HT1080 (cell line): ENCODE data around the gene DAB1. TPM values are rescaled to one million over a fixed set of nuclear protein-coding genes. Genes with fewer than 3 reads are reported as not detected.

Experiments
- DNase-seq: peaks from one replicate; pipeline ENCODE4 v3.0.0-alpha.2; 2015; ENCODE audit warnings: low read depth
- total RNA-seq: library from RNA; depleted of rRNA; stranded (reverse); fragments of >200 nt; shearing (Covaris generic); gene quantifications from 2 replicates; pipeline ENCODE4 v1.2.3, GENCODE V29; 2014

Gene DAB1
- total RNA-seq, 1 experiment from 2014 or later, result not detected

DNA sequence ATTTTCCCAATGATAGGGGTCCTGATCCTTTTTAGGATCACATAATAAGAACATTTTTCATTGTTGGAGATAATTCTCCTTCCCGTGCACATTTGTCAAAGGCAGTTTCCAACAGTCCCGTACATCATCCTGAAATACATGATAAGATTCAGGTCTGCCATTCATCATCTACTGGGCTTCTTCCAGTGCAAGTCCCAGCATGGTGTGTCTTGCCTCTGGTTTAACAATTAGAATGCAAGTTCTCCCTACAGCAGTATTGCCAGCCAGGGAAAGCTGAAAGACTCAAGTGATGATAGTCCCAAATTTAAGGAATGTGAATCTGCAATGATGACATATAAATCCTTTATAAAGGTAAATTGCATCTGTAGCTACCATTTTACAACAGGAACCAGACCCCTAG lies 146.2 kb downstream of the DAB1 start:
- DNase-seq, result no peak

DNA sequence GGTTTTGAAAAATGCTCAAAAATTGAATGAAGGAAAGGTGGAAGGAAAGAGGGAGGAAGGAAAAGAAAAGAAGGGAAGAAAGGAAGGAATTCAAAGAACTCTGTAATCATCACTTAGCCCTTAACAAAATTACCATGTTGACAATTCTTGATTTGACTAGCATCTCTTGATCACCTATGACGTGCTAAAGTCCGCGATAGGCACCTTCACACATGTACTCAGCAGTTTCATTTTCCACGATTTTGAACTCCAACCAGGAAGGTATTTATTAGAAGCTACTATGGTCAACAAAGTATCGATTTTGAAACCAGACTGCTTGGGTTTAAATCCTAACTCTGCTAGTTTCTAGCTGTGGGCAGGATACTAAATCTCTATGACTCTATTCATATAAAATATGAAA lies 146.9 kb downstream of the DAB1 start:
- no peak for DNase-seq

DNA sequence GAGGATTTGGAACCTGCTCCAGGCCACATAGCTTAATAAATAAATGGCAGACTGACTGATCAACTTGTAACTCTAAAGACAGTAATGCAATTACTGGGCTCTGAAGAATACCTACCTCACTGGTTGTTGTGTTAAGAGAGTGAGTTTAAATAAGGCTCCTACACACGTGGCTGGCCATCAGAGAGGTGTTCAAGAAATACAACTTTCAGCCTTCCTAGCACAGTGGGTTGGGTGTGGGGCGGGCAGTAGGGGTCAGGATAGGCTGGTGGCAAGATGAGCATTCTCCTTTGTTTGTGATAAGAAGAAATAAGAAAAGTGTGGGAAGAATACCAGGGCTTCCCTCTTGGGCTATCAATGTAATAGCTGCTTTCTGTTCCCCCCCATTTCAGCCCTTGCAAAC lies 151.3 kb downstream of the DAB1 start:
- DNase-seq, result no peak

DNA sequence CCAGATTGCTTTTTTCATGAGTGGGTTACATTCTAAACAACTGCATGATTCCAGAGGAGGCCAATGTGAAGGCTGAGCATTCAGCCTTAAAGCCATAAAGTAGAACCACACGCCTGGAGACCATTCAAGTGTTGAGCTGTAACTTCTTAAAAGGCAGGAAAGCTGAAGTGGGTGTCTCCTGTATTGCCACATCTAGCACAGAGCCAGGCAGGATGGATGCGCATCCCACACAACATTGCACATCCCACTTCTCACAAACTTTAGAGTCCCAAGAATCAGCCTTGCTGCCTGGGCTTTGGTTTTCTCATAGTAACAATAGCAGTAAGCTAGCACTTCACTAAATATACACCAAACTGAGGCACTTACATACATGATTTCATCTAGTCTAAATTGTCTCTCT lies 151.7 kb downstream of the DAB1 start:
- DNase-seq, result no peak

DNA sequence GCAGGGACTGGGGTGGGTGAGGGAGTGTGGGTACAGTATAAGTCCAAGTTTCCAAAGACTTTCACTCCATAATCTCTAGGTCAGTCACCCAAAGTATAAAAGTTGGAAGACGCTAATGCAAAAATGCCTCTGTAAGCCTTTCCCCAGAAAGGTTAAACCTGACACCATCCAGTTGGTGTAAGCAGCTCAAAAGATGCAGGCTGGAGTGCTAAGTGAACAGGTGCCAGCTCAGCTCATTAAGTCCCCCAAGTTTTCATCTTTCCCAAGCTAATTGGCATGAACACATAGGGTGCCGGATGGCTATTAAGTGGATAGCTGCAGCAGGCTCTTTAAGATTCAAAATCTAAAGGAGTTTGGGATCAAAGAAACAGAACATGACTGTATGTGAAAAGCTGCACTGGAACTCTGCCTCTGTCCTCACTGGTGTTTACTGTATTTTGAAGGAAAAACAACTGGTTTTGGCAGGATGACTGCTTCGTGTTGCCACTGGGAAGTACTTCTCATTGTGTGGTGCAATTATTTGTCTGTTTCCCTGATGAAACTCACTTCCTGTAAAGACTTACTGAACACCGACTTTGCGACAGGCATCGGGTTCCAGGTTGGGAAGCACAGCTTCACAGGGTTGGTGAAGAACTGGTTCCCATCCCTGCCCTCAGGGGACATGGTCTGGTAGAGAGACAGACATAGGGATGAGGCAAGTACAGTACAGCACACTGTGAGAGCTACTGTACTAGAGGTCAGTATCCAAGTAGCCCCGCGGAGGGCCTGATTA lies 152.7 kb downstream of the DAB1 start:
- DNase-seq, result no peak

DNA sequence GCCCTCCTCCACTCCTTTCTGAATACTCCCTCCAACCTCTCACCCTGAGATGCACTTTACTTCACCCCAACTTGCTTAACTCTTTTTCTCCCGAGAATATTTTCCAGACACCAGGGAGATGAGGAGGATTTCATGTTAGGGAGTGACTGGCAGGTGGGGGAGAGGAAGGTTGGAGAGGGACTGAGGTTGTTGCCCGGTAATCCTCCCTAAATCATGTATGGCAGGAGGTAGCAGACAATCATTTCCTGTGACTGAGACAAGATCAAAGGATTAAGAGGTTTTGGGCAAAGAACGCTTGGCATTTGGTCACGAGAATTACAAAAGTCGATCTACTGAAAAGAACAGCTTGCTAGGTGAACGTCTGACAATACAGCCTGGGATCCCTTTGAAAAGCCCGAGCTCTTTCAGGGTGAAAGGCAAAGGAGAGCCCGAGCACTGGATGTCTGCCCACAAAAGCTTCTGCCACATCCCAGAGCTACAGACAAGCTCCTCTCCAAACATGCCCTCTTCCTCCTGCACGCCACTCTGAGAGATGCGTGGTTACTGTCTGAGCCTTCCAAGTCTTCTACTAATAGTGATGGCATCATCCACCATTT lies 154.1 kb downstream of the DAB1 start:
- no peak for DNase-seq

DNA sequence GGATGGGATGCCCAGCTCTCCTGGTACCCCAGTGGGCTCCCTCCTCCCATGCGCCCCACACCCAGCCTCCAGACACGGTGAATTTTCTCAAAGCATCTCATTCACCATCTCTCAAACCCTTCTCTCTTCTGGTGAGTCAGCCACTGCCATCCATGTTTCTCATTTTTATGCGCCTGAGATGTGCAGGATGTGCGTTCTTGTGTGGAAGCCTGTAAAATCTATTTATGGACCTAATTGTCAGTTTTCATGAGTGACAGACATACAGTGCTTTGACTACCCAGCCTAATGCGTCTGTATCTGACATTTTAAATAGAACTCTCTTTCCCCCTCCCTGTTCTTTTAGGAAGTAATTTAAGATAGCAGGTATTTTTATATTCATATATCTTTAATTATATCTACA lies 158.8 kb downstream of the DAB1 start:
- no peak for DNase-seq

DNA sequence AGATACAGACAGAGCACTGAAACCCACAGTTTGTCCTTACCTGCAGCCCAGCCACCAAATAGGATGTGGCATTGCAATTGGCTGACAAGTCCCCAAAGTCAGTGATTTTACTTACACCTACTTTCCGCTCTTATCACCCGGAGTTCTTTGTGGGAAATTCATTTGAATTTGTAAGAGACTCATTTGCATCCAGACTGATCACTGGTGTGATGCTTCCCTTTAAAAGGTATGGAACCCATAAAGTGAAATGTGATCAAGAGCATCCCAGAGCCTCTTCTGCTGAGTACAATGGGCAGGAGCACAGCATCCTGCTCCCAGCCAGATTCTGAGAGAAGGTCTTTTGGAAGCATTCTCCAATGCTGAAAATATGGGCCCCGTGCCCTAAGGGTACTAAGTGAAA lies 161.4 kb downstream of the DAB1 start:
- no peak for DNase-seq

DNA sequence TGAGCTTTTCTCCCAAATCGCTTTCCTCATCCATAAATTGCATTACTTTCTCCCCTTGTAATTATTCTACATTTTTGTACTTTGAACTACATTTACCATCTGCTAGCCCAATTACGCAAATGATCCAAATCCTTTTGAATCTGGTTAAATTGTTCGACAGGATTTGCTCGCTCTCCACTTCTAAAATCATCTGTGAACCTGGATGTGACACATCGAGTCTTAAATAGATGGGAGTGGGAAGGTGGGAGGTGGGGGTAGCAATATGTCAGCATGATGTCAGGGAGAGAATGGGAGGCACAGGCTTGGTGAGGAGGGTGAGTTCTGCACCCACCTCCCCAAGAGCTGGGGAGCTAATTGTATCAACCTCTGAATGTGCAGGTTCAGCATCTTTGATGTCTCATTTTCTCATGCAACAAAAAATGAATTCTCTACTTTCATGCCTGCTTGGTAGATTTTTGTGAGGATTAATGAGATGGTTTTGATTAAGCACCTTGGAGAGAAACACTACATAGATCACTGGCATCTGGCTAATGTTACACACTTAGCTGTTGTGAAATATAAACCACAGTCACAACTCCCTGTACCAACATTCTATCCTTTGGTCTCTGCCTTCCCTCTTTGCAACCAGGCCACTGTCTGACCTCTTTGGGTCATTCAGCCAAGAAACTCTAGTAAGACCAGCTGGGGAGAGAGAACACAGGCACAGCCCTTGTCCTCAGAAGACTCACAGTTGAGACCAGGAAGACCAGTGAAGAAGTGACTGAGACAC lies 165.1 kb downstream of the DAB1 start:
- no peak for DNase-seq

DNA sequence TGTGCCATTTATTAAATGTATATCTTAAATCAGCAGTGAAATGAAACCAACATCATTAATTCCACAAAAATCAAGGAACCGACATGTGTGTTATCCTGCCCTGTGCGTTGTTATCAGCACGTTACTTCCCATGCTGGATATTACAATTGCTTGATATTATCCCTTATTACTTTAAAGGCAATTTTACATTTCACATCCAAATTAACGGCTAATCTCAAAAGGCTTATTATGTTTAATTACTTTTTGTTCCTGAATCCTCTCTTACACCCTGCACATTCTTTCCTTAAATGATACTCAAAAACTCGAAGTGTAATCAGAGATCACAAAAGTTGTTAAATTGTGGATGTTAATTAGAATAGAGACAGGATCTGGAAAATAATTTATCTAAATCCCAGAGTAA lies 167.9 kb downstream of the DAB1 start:
- no peak for DNase-seq

DNA sequence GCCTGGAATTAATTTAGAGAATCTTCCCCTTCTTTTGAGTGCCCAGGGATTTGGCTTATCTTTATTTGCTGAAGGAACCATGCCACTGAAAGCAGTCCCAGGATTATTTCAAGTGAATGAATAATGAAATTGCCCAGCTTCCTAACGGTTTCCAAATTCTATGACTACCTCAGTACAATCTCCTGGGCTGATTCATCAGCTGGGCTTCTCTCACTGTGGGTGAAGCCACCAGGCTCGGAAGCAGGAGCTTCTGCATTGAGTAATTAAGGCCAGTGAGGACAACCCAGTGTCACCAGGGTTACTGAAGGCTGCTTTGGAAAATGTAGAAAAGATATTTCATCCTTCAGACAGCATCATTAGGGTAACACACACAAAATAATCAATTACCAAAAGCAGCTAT lies 169.8 kb downstream of the DAB1 start:
- DNase-seq, result peak; percentile 48

DNA sequence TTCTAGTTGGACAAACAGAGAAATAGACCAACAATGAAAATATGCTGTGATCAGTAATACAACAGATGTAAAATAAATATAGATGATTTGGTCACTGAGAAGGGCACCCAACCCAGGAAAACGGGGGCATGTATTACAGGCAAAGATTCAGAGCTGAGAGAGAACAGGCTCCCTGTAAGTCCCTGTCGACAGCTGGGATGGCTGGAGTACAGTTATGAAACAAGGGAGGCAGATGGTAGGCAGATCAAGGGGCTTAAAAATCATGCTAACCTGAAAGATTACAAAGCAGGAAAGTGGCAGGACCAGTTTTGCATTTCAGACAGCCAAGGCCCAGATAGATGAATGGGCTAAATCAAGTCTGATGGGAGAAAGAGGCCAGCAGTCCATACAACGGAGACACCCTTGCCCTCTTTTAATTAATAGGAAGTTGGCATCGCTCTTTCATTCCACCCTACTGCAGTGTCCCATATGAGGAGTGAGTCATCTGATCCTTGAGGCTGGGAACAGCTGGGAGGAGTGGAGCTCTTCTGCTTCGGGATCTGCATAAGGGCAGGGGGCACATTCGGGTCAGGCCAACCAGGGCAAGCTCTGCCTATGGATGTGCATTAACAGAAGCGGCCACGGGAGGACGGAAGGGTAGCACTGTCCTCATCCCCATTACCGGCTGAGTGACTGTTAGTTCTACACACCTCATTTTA lies 171.1 kb downstream of the DAB1 start:
- peak; percentile 7 for DNase-seq

DNA sequence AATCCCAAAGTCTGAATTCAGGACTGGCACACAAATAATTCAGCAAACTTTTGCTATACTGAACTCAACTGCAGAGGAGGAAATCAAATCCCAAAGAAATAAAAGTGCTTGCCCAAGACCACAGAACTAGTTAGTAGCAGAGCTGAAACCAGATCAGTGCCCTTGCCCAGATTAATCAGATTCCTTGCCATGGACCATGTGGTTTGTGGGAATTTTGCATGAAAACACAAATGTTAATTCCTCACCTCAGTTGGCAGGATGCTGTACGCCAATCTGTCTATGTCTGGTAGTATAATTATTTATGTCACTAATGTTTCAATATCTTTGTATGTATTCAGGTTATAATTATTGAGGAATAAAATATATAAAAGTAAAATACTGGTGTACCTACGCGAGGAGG lies 173.8 kb downstream of the DAB1 start:
- DNase-seq, result no peak

DNA sequence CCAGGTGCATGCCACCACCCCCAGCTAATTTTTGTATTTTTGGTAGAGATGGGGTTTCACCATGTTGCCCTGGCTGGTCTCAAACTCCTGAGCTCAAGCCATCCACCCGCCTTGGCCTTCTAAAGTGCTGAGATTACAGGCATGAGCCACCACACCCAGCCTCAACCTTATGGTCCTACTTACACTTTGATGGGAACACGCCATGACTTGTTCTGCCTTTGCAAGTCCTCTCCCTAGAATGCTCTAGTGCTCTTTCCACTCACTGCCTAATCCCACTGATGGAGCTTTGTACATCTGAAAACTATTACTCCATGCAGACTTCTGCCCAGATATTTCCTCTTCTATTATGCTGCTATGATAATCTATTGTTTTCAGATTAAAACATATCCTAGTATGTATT lies 174.3 kb downstream of the DAB1 start:
- no peak for DNase-seq

DNA sequence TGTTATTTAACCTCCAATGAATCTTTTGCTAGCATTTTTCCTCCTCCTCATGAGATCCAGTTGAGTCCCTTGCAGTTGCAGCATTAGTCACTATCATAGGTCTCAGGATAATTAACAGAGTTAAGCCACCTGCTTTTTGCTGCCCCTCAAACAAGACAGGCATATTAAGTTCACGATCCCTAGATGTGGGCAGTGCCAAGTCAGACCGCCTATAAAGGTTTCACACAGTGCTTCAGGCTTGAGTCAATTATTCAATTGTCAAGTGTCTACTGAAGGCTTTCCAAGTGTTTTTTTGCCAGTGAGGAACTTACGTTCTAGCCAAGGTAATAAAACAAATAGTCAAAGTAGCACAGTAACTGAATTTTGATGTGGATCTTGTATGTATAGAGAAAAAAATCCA lies 175.0 kb downstream of the DAB1 start:
- DNase-seq, result no peak

DNA sequence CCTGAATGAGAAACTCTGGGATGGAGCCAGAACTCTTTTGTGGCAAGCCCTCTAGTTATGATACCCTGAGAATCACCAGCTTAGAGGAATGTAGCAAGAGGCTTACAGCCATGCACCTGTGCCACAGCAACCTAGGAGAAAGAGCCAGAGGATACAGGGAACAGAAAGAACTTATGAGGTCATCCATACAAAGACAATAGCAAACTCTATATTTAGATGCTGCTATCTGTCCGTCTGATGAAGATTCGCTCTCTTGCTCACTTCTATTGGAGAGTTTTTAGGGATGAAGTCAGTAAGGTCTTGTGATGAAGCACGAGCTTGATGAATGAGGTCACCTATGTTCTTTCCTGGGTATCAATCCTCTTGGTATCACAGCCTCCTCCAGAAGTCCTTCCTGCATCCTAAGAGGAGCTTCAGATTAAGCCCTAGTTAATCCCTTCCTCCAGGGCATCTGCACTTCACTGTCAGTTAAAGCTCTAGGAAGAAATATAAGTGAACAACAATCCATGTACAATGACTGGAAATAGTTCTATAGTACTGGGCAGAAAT lies 185.6 kb downstream of the DAB1 start:
- no peak for DNase-seq

DNA sequence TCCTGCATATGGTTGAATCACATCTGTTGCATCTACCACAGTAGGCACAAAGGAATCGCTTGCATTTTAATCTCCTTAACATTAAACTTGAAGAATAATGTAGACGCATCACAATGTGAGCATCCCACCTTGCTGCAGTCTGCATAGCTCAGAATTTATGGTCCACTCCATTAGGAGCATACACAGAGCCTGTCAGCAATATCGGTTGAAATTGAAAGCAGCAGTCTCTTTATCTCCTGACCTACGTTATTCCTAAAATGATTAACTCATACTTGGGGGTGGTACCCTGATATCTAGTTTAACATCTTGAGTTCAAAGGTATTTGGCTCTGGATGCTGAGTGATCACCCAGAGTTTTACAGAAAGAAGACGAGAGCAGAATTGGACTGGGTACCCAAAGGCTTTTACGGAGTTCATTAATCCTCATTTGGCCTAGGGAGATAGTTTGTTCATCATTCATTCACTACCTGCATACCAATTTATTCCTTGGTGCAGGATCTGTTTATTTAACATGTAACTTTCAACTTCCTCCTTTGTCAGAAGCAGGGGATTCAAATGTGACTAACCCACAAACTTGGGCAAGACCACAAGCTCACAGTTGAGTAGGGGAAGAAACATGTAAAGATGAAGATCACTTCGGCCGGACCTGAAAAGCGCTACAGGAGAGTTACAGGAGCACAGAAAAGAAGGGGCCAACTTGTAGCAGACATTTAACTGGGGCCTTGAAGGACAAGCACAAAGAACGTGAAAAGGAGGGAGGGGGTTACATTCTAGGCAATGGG lies 187.9 kb downstream of the DAB1 start:
- no peak for DNase-seq

DNA sequence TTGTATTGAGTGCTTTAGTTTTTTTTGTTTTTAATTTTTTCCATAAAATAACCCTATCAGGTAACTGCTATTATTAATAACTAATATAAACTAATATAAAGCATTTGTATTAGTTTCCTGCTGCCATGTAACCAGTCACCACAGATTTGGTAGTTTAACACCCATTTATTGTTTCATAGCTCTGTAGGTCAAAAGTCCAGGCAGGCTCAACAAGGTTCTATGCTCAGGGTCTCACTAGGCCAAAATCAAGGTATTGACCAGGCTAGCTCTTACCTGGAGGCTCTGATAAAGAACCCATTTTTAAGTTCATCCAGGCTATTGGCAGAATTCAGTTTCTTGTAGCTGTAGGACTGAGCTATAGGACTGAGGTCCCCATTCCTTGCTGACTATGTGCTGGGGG lies 189.4 kb downstream of the DAB1 start:
- DNase-seq, result no peak

DNA sequence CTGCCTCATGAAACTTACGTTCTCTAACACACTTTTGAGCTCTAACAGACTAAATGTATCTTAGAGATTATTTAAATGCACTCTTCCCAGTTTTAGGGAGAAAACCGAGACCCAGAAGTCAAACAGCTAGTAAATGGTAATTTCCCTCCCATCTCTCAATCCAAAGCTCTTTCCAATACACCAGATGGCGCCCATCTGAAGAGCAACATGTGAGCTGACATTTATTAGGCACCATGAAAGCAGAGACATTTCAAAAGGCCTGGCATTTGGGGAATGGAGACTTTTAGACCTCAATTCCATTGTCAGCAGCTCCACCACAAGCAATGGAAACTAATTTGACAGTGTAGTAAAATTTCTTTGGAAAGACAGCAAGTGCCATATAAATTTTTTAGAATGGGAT lies 191.4 kb downstream of the DAB1 start:
- no peak for DNase-seq

DNA sequence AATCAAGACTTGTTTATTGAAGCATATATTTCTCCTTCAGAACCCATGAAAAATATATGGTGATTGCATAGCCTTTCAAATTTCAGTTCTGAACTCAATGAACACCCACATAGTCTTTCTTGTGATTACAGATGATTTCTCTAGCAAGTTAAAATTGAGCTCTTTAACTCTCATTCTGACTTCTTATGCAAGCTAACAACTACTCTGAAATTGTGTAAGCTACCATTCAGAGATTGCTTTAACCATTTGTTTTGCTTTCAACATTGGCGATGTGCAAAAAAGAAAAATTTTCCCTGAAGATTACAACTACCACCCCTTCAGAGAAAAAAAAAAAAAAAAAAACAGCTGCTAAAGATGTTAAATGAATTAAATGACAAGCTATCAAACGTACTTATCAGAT lies 193.9 kb downstream of the DAB1 start:
- DNase-seq, result no peak

DNA sequence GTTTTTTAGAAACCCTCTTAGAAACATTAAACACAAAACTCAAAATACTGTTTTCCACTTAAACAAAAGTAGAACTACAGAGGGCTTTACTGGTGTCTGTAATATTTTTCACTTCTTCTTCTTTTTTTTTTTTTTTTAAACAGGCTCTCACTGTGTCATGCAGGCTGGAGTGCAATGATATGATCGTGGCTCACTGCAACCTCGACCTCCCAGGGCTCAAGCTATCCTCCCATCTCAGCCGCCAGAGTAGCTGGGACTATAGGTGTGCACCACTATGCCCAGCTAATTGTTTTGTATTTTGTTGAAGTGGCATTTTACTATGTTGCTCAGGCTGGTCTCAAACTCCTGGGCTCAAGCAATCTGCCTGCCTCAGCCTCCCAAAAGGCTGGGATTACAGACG lies 194.8 kb downstream of the DAB1 start:
- DNase-seq, result no peak
